ENCODE data around the gene BRSK1. TPM values are rescaled to one million over a fixed set of nuclear protein-coding genes. Genes with fewer than 3 reads are reported as not detected.

The BRSK1 gene
- total RNA-seq, 1 donor, result 4.0 TPM

GRCh38 chr19:55284405-55285058, 735 bp downstream of the BRSK1 start:
- H3K4me2 ChIP-seq (ENCODE audit: insufficient read depth, low read length), result peak overlapping the region; percentile 65
- H3K36me3 ChIP-seq (ENCODE audit: insufficient read depth, low read length), result no peaks in the 10 kb centered on the region
- H3K27ac ChIP-seq (ENCODE audit: low read depth, low read length), result no peak overlapping the region
- H2AFZ ChIP-seq (ENCODE audit: low read length), result no peak overlapping the region
- no peak for TF ChIP-seq CTCF (IDR thresholded peaks at IDR 0.05; ENCODE audit: extremely low read depth, low read depth, low read length)
- no peak for DNase-seq (ENCODE audit: insufficient read length, low spot score, missing footprints)
- no peaks in the 10 kb centered on the region for H4K20me1 ChIP-seq (ENCODE audit: insufficient read depth, low read length)
- no peaks in the 10 kb centered on the region for H3K27me3 ChIP-seq (ENCODE audit: insufficient read depth, low read length)
- H3K9me3 ChIP-seq (ENCODE audit: low read depth, low read length), result no peaks in the 10 kb centered on the region
- H3K79me2 ChIP-seq (ENCODE audit: insufficient read depth, low read length), result peaks cover 1% of the 10 kb centered on the region
- H3K4me3 ChIP-seq (ENCODE audit: insufficient read depth, low read length), result peak overlapping the region; percentile 43
- H3K4me1 ChIP-seq (ENCODE audit: insufficient read depth, low read length), result peaks cover 16% of the 10 kb centered on the region

GRCh38 chr19:55285229-55285890, 1.6 kb downstream of the BRSK1 start:
- Histone ChIP-seq H3K27me3 (ENCODE audit: insufficient read depth, low read length) (no peaks in the 10 kb centered on the region), H3K4me2 (ENCODE audit: insufficient read depth, low read length) (peak overlapping the region; percentile 65), H3K27ac (ENCODE audit: low read depth, low read length) (no peak overlapping the region), H3K9me3 (ENCODE audit: low read depth, low read length) (no peaks in the 10 kb centered on the region), H2AFZ (ENCODE audit: low read length) (peak overlapping the region; percentile 56), H3K4me3 (ENCODE audit: insufficient read depth, low read length) (peak overlapping the region; percentile 43), H4K20me1 (ENCODE audit: insufficient read depth, low read length) (no peaks in the 10 kb centered on the region), H3K79me2 (ENCODE audit: insufficient read depth, low read length) (no peaks in the 10 kb centered on the region), H3K36me3 (ENCODE audit: insufficient read depth, low read length) (no peaks in the 10 kb centered on the region), H3K4me1 (ENCODE audit: insufficient read depth, low read length) (peaks cover 16% of the 10 kb centered on the region)
- peak; percentile 88 for DNase-seq (ENCODE audit: insufficient read length, low spot score, missing footprints)
- no peak for TF ChIP-seq CTCF (IDR thresholded peaks at IDR 0.05; ENCODE audit: extremely low read depth, low read depth, low read length)

- H2AFZ ChIP-seq (ENCODE audit: low read length), result no peak overlapping the region
- no peaks in the 10 kb centered on the region for H3K9me3 ChIP-seq (ENCODE audit: low read depth, low read length)
- H3K4me2 ChIP-seq (ENCODE audit: insufficient read depth, low read length), result no peak overlapping the region
- DNase-seq (ENCODE audit: insufficient read length, low spot score, missing footprints), result no peak
- TF ChIP-seq CTCF (IDR thresholded peaks at IDR 0.05; ENCODE audit: extremely low read depth, low read depth, low read length), result no peak
- H3K79me2 ChIP-seq (ENCODE audit: insufficient read depth, low read length), result no peaks in the 10 kb centered on the region
- peaks cover 2% of the 10 kb centered on the region for H3K36me3 ChIP-seq (ENCODE audit: insufficient read depth, low read length)
- H3K4me3 ChIP-seq (ENCODE audit: insufficient read depth, low read length), result no peak overlapping the region
- no peak overlapping the region for H3K27ac ChIP-seq (ENCODE audit: low read depth, low read length)
- H3K4me1 ChIP-seq (ENCODE audit: insufficient read depth, low read length), result peaks cover 9% of the 10 kb centered on the region
- H4K20me1 ChIP-seq (ENCODE audit: insufficient read depth, low read length), result no peaks in the 10 kb centered on the region
- no peaks in the 10 kb centered on the region for H3K27me3 ChIP-seq (ENCODE audit: insufficient read depth, low read length)
Measured at GRCh38 chr19:55287361-55288079, 3.7 kb downstream of the BRSK1 start.
